GM19025 (cell line): ENCODE results near the gene HCK.
"Not testable (repeated sequence)": the region's sequence is repeated elsewhere in the genome, so short reads cannot be mapped to it uniquely, and the experiment has no call there.

Experiments used
- ATAC-seq: cut with Tn5 transposase; IDR thresholded peaks from one replicate; pipeline ENCODE4 v1.9.1; 2021; ENCODE audit warnings: mild to moderate bottlenecking, low read depth, moderate library complexity; ENCODE audit not compliant: unreplicated experiment

HCK gene

GRCh38 chr20:32089637-32090362 lies 37.8 kb downstream of the HCK start:
- no peak for ATAC-seq

DNA sequence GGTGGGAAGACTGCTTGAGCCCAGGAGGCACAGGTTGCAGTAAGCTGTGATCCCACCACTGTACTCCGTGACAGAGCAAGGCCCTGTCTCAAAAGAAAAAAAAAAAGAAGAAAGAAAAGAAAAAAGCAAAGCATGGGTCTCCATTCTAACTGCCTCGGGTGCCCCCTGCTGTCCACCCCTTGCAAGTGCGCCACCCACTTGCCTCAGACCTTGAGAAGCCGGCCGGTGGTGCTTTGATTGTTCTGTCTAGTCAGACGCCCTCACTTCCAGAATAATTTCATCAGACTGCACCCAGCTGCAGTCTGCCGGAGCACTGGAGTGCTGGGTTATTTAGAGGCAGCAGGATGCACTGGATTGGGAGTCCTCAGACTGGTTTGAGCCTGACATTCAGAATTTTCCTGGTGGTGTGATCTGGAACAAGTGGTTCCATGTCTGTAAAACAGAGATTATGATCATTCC lies 39.9 kb downstream of the HCK start:
- no peak for ATAC-seq

GRCh38 chr20:32098786-32099185 lies 46.7 kb downstream of the HCK start:
- no peak for ATAC-seq

DNA sequence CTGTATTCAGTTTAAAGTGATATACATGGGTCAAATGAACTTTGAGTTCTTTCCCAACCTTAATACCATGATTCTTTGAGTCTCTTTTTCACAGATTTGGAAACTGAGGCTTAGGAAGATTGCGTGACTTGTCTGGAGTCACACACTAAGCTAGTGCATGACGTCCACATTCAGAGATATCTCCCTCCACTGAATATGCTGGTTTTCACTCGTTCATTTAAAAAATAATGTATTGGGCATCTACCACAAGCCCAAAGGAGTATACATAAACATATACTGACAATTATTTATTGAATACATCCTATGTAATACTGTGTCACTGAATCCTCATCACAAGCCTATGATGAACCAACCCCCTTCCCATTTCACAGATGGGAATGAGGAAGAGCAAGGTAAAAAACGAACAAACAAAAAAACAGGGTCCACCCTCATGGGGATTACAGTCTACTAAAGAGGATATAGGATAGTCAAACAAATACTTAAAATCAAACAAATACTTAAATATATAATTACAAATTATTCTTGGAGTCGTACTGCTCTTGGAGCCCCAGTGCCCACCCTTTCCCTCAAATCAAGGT lies 56.9 kb downstream of the HCK start:
- no peak for ATAC-seq

- ATAC-seq, result peak; percentile 80
Observed at GRCh38 chr20:32109392-32110172, 57.5 kb downstream of the HCK start, which contains the start of gene TM9SF4. TM9SF4 (plus strand) TSS chr20:32109714; CDS start chr20:32109741, 27 bp downstream.

- ATAC-seq, result no peak
Observed at GRCh38 chr20:32110173-32110704, 58.2 kb downstream of the HCK start.

- no peak for ATAC-seq
Observed at GRCh38 chr20:32110727-32111126, 58.7 kb downstream of the HCK start.

- ATAC-seq, result no peak
Observed at GRCh38 chr20:32111156-32111686, 59.2 kb downstream of the HCK start.

GRCh38 chr20:32111753-32112152 lies 59.7 kb downstream of the HCK start:
- ATAC-seq, result no peak

GRCh38 chr20:32112841-32113240 lies 60.8 kb downstream of the HCK start:
- ATAC-seq, result no peak

GRCh38 chr20:32113591-32114260 lies 61.7 kb downstream of the HCK start:
- ATAC-seq, result no peak

GRCh38 chr20:32114305-32114960 lies 62.4 kb downstream of the HCK start:
- no peak for ATAC-seq

- ATAC-seq, result no peak
Observed at GRCh38 chr20:32115211-32115767, 63.2 kb downstream of the HCK start.

GRCh38 chr20:32116079-32116521 lies 64.1 kb downstream of the HCK start:
- no peak for ATAC-seq

- not testable (repeated sequence) for ATAC-seq
Observed at GRCh38 chr20:32116796-32117195, 64.8 kb downstream of the HCK start.

- ATAC-seq, result not testable (repeated sequence)
Observed at GRCh38 chr20:32118427-32118826, 66.4 kb downstream of the HCK start.

- ATAC-seq, result no peak
Observed at GRCh38 chr20:32119734-32120133, 67.7 kb downstream of the HCK start.

- ATAC-seq, result not testable (repeated sequence)
Observed at GRCh38 chr20:32121908-32122307, 69.9 kb downstream of the HCK start.

DNA sequence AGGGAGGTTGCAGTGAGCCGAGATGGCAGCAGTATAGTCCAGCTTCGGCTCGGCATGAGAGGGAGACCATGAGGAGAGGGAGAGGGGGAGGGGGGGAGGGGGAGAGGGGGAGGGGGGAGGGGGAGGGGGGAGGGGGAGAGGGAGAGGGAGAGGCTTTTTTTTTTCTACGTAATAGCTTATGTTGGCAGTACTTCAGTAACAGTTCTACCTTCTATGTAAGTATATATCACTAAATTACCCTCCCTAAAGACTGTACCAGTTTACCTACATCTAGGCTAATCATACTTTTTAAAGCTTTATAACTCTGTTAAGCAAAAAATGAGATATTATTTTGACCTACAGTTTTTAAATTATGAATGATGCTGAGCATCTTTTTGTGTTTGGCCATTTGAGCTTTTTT lies 71.0 kb downstream of the HCK start:
- no peak for ATAC-seq
